Activated CD4-positive, alpha-beta T cell treated with anti-CD3 and anti-CD28 coated beads for 48 hours (primary cell): ENCODE measurements around the gene HIC2.
A peak's percentile ranks its signal among the peaks of the same experiment; 100 is the strongest.
"Not testable (repeated sequence)": the region's sequence is repeated elsewhere in the genome, so short reads cannot be mapped to it uniquely, and the experiment has no call there.

Experiments
- DNase-seq: peaks from one replicate; pipeline ENCODE4 v3.0.0-alpha.2; 2020

Gene HIC2

GRCh38 chr22:21435998-21436810 is 19.0 kb downstream of the HIC2 start:
- not testable (repeated sequence) for DNase-seq

GRCh38 chr22:21438013-21438412 is 20.8 kb downstream of the HIC2 start:
- DNase-seq = not testable (repeated sequence)

- not testable (repeated sequence) for DNase-seq
These were observed 23.0 kb downstream of the HIC2 start for GRCh38 chr22:21440018-21440636.

GRCh38 chr22:21440676-21441075 is 23.5 kb downstream of the HIC2 start:
- not testable (repeated sequence) for DNase-seq

GRCh38 chr22:21441170-21441569 is 24.0 kb downstream of the HIC2 start:
- not testable (repeated sequence) for DNase-seq

GRCh38 chr22:21442123-21442522 is 25.0 kb downstream of the HIC2 start:
- not testable (repeated sequence) for DNase-seq

- not testable (repeated sequence) for DNase-seq
These were observed 25.5 kb downstream of the HIC2 start for GRCh38 chr22:21442646-21443045.

- no peak for DNase-seq
These were observed 26.0 kb downstream of the HIC2 start for GRCh38 chr22:21443057-21443734.

GRCh38 chr22:21443735-21444421 is 26.7 kb downstream of the HIC2 start:
- no peak for DNase-seq

GRCh38 chr22:21444701-21445436 is 27.7 kb downstream of the HIC2 start:
- DNase-seq = no peak

- DNase-seq = no peak
These were observed 28.4 kb downstream of the HIC2 start for GRCh38 chr22:21445437-21446127.

- no peak for DNase-seq
These were observed 29.1 kb downstream of the HIC2 start for GRCh38 chr22:21446128-21446826.

GRCh38 chr22:21446827-21447690 is 29.9 kb downstream of the HIC2 start:
- DNase-seq = no peak

- peak; percentile 14 for DNase-seq
These were observed 30.7 kb downstream of the HIC2 start for GRCh38 chr22:21447694-21448402.

- no peak for DNase-seq
These were observed 31.7 kb downstream of the HIC2 start for GRCh38 chr22:21448627-21449416.

- no peak for DNase-seq
These were observed 32.6 kb downstream of the HIC2 start for GRCh38 chr22:21449531-21450319.

GRCh38 chr22:21450320-21450831 is 33.2 kb downstream of the HIC2 start:
- no peak for DNase-seq
